Ramos (cell line): ENCODE measurements around the gene IFI27L1.

Experiments used
- in situ Hi-C: fragments of 300-500 bp; cut with MboI; formaldehyde crosslinking; loops from one replicate; pipeline ENCODE4 v1.14.3; 2022; ENCODE audit warnings: low sequenced_read_pairs; ENCODE audit not compliant: unreplicated experiment

Gene IFI27L1

GRCh38 chr14:94145902-94146527, 64.9 kb downstream of the IFI27L1 start:
- in situ Hi-C loops, result loop anchor here (25.0 kb wide), 1 partner anchor 109 kb away; the partner anchor contains the start of gene OTUB2
